T47D (cell line): Measurements from ENCODE around the gene ZFP90.

Experiments
- DNase-seq, 2 experiments: peaks; one replicate each; pipeline versions ENCODE4 v3.0.0 to v3.0.0-alpha.2; 2011 to 2012; ENCODE audit warnings: low read depth in 1 of 2, low spot score in 1 of 2
- JUND ChIP-seq: IDR thresholded peaks from 2 replicates; pipeline ENCODE4 v1.6.1; 2012; ENCODE audit warnings: low read depth
- in situ Hi-C: cut with HindIII; loops from 2 replicates; pipeline ENCODE4 v1.10.0; 2016; ENCODE audit warnings: low sequenced_read_pairs, low pct_unique_long_range_greater_than_20kb

The ZFP90 gene

GRCh38 chr16:68612996-68613395 lies 73.9 kb downstream of the ZFP90 start:
- in situ Hi-C loops, result no loop called here
- no peak for TF ChIP-seq JUND
- no peak for DNase-seq

- in situ Hi-C loops, result no loop called here
- TF ChIP-seq JUND, result no peak
- DNase-seq, result no peak
Measured at GRCh38 chr16:68617734-68618133, 78.6 kb downstream of the ZFP90 start.
